HCT116 (cell line): Measurements from ENCODE around the gene PRR12. TPM values are rescaled to one million over a fixed set of nuclear protein-coding genes. Genes with fewer than 3 reads are reported as not detected.

Experiments used
- ATAC-seq: fragments of 200-7000 bp; cut with Tn5 transposase; 2 replicates; pipeline ENCODE4 v1.9.1; 2020; ENCODE audit warnings: mild to moderate bottlenecking, moderate library complexity
- BruUV-seq: library from RNA; stranded (reverse); fragments of 400-500 nt; replicated peaks from 2 replicates; lab custom pipeline; 2021; lab: Mats Ljungman, UMichigan
- CTCF ChIA-PET: fragments of 300-600 bp; sonication (Branson Sonifier 250); formaldehyde crosslinking; loops from one replicate; lab custom pipeline; 2021; ENCODE audit warnings: antibody characterized with exemption; lab: Charles Lee
- POLR2A ChIA-PET: fragments of 300-600, 350-600 bp; sonication (Branson Sonifier 250); formaldehyde crosslinking; loops from one replicate; lab custom pipeline; 2021; ENCODE audit warnings: antibody characterized with exemption; lab: Charles Lee
- RAD21 ChIA-PET, 2 experiments: fragments of 300-600 bp; sonication (Branson Sonifier 250); formaldehyde crosslinking; loops; one replicate each; lab custom pipeline; 2023; ENCODE audit warnings: low total read pairs in 2 of 2; ENCODE audit not compliant: uncharacterized antibody in 2 of 2, unreplicated experiment in 2 of 2, low non-redundant PET in 1 of 2; lab: Charles Lee
- DNase-seq: peaks from one replicate; pipeline ENCODE4 v3.0.0-alpha.2; 2010; ENCODE audit warnings: low read depth, low spot score
- H2AFZ ChIP-seq: fragments of 200-600 bp; shearing (Covaris generic), sonication (generic); 2 replicates; pipeline ENCODE4 v1.6.1; 2017; ENCODE audit warnings: low read depth, mixed run types, mixed read lengths, antibody characterized with exemption, low read length; ENCODE audit not compliant: poor library complexity, severe bottlenecking
- H3K27ac ChIP-seq: 2 replicates; pipeline ENCODE4 v1.5.1; 2012; ENCODE audit warnings: low read depth, low read length
- H3K27me3 ChIP-seq: fragments of 200-600 bp; sonication (generic); 2 replicates; pipeline ENCODE4 v1.6.1; 2016; ENCODE audit warnings: mixed run types, low read length, mixed read lengths; ENCODE audit not compliant: insufficient read depth
- H3K36me3 ChIP-seq, 2 experiments: fragments of 200-500 bp in 1 of 2; fragments of 200-600 bp in 1 of 2; sonication (Bioruptor generic) in 1 of 2; sonication (generic) in 1 of 2; 2 replicates each; pipeline versions ENCODE4 v1.5.1 to v1.6.1; 2014 to 2016; ENCODE audit warnings: low read length in 2 of 2, inconsistent platforms in 1 of 2, mixed read lengths in 1 of 2, mixed run types in 1 of 2; ENCODE audit not compliant: insufficient read depth in 2 of 2, control insufficient read depth in 1 of 2
- H3K4me1 ChIP-seq, 2 experiments: fragments of 200-600 bp in 1 of 2; sonication (generic) in 1 of 2; 2 replicates each; pipeline versions ENCODE4 v1.5.1 to v1.6.1; 2012 to 2017; ENCODE audit warnings: low read length in 2 of 2, inconsistent platforms in 1 of 2, mild to moderate bottlenecking in 1 of 2, mixed read lengths in 1 of 2, mixed run types in 1 of 2, moderate library complexity in 1 of 2; ENCODE audit not compliant: insufficient read depth in 2 of 2, control insufficient read depth in 1 of 2
- H3K4me2 ChIP-seq: fragments of 200-600 bp; sonication (generic); 2 replicates; pipeline ENCODE4 v1.6.1; 2017; ENCODE audit warnings: mixed run types, low read length, mixed read lengths
- H3K4me3 ChIP-seq, 2 experiments: fragments of 200-600 bp in 1 of 2; sonication (generic) in 1 of 2; replicated peaks in 1 of 2; 2 replicates each; pipeline ENCODE4 v1.5.1; 2011 to 2016; ENCODE audit warnings: low read length in 2 of 2, control low read depth in 1 of 2, low read depth in 1 of 2, mild to moderate bottlenecking in 1 of 2, mixed read lengths in 1 of 2, mixed run types in 1 of 2
- H3K79me2 ChIP-seq: fragments of 200-600 bp; sonication (generic); 2 replicates; pipeline ENCODE4 v1.6.1; 2017; ENCODE audit warnings: mild to moderate bottlenecking, mixed run types, low read length, moderate library complexity, mixed read lengths; ENCODE audit not compliant: insufficient read depth
- H3K9ac ChIP-seq: fragments of 200-600 bp; sonication (generic); 2 replicates; pipeline ENCODE4 v1.6.1; 2016; ENCODE audit warnings: low read length, mixed read lengths
- H3K9me2 ChIP-seq: fragments of 200-600 bp; sonication (generic), shearing (Covaris generic); 2 replicates; pipeline ENCODE4 v1.6.1; 2017; ENCODE audit warnings: mixed run types, mild to moderate bottlenecking, moderate library complexity; ENCODE audit not compliant: insufficient read depth
- H3K9me3 ChIP-seq, 2 experiments: fragments of 200-500 bp in 1 of 2; fragments of 200-600 bp in 1 of 2; sonication (Bioruptor generic) in 1 of 2; sonication (generic) in 1 of 2; 2 replicates each; pipeline ENCODE4 v1.6.1; 2014 to 2017; ENCODE audit warnings: low read length in 2 of 2, mixed read lengths in 2 of 2, inconsistent platforms in 1 of 2, low read depth in 1 of 2, mild to moderate bottlenecking in 1 of 2, mixed run types in 1 of 2, moderate library complexity in 1 of 2; ENCODE audit not compliant: control insufficient read depth in 1 of 2, insufficient read depth in 1 of 2
- H4K20me1 ChIP-seq: fragments of 200-600 bp; sonication (generic), shearing (Covaris generic); 2 replicates; pipeline ENCODE4 v1.6.1; 2017; ENCODE audit warnings: mixed run types, mild to moderate bottlenecking, moderate library complexity; ENCODE audit not compliant: insufficient read depth
- CBX3 ChIP-seq: IDR thresholded peaks from 2 replicates; pipeline ENCODE4 v1.6.1; 2012; ENCODE audit warnings: low read depth
- CEBPB ChIP-seq: IDR thresholded peaks from 2 replicates; pipeline ENCODE4 v1.6.1; 2012; ENCODE audit warnings: low read depth
- EGR1 ChIP-seq: IDR thresholded peaks from 2 replicates; pipeline ENCODE4 v1.6.1; 2012; ENCODE audit warnings: low read depth
- EZH2 ChIP-seq: fragments of 200-600 bp; sonication (generic); IDR thresholded peaks from 2 replicates; pipeline ENCODE4 v1.6.1; 2017; ENCODE audit warnings: antibody characterized with exemption, mixed run types
- EZH2phosphoT487 ChIP-seq: fragments of 200-600 bp; IDR thresholded peaks from 2 replicates; pipeline ENCODE4 v1.6.1; 2018; ENCODE audit warnings: antibody characterized with exemption, borderline replicate concordance
- FOSL1 ChIP-seq: IDR thresholded peaks from 2 replicates; pipeline ENCODE4 v1.6.1; 2012; ENCODE audit warnings: low read depth
- JUND ChIP-seq: IDR thresholded peaks from 2 replicates; pipeline ENCODE4 v1.6.1; 2012
- POLR2A ChIP-seq: IDR thresholded peaks from 2 replicates; pipeline ENCODE4 v1.7.0; 2011; ENCODE audit warnings: borderline replicate concordance; ENCODE audit not compliant: insufficient read depth, insufficient read length; ENCODE audit errors: extremely low read depth
- POLR2AphosphoS5 ChIP-seq: IDR thresholded peaks from 2 replicates; pipeline ENCODE4 v1.6.1; 2011; ENCODE audit warnings: mild to moderate bottlenecking, low read depth, low read length, moderate library complexity
- RAD21 ChIP-seq: IDR thresholded peaks from 2 replicates; pipeline ENCODE4 v1.6.1; 2012; ENCODE audit warnings: low read depth, mild to moderate bottlenecking
- SP1 ChIP-seq: IDR thresholded peaks from 2 replicates; pipeline ENCODE4 v1.6.1; 2012; ENCODE audit warnings: low read depth
- SRF ChIP-seq: IDR thresholded peaks from 2 replicates; pipeline ENCODE4 v1.6.1; 2012; ENCODE audit warnings: low read depth
- YY1 ChIP-seq: IDR thresholded peaks from 2 replicates; pipeline ENCODE4 v1.6.1; 2011; ENCODE audit warnings: low read length, low read depth, moderate library complexity, mild to moderate bottlenecking; ENCODE audit not compliant: insufficient replicate concordance; ENCODE audit errors: extremely low read depth
- ZNF274 ChIP-seq: fragments of 200-500 bp; sonication (Bioruptor generic); IDR thresholded peaks from 2 replicates; pipeline ENCODE4 v1.6.1; 2014; ENCODE audit warnings: mild to moderate bottlenecking, low read depth, low read length, inconsistent platforms
- intact Hi-C: fragments of 100-400 bp; cut with micrococcal nuclease; formaldehyde crosslinking; loops from 2 replicates; pipeline ENCODE4 v1.10.0; 2022
- total RNA-seq: library from RNA; stranded (reverse); gene quantifications from one replicate; pipeline ENCODE4 v1.2.1, GENCODE V29; 2021; ENCODE audit not compliant: unreplicated experiment
- TF ChIP-seq, protein P1 (sequence below): IDR thresholded peaks from 2 replicates; pipeline ENCODE4 v1.6.1; 2011; ENCODE audit warnings: mild to moderate bottlenecking, low read length, moderate library complexity; ENCODE audit not compliant: insufficient replicate concordance; ENCODE audit errors: extremely low read depth
- TF ChIP-seq, protein P2 (sequence below): IDR thresholded peaks from 2 replicates; pipeline ENCODE4 v1.6.1; 2012
- TF ChIP-seq, protein P3 (sequence below): IDR thresholded peaks from 2 replicates; pipeline ENCODE4 v1.6.1; 2012
- TF ChIP-seq, protein P4 (sequence below), 3 experiments: fragments of 200-600 bp in 1 of 3; sonication (generic) in 1 of 3; IDR thresholded peaks in 2 of 3; conservative IDR thresholded peaks in 1 of 3; 2 replicates each; pipeline ENCODE4 v1.5.1; 2012 to 2017; ENCODE audit warnings: low read depth in 2 of 3, low read length in 2 of 3, antibody characterized with exemption in 1 of 3, borderline replicate concordance in 1 of 3, control low read depth in 1 of 3, mild to moderate bottlenecking in 1 of 3, mixed read lengths in 1 of 3, mixed run types in 1 of 3, moderate library complexity in 1 of 3; ENCODE audit not compliant: insufficient read depth in 1 of 3

PRR12 gene
- total RNA-seq, 1 experiment from 2014 or later = 26.9 TPM

DNA sequence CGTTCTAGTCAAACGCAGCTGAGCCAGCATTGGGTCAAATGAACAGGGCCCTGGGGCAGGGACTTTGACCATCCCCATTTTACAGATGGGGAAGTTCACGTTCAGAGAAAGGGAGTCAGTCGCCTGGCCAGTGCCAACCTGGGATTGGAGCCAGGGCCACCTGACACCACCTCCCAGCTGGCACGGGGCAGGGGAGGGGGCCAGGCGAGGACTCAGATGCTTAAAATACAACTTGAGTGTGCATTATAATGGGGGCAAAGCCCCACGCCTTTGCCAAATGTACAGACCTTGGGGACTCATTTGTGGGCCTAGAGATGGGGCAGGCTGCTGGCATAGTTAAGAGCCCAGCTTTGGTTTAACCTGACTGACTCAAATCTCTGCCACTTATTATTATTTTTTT, 14.6 kb downstream of the PRR12 start:
- no peak for TF ChIP-seq SRF
- TF ChIP-seq POLR2AphosphoS5 = no peak
- TF ChIP-seq SP1 = no peak
- TF ChIP-seq CBX3 = no peak
- Histone ChIP-seq H4K20me1 (no peaks in the 10 kb centered on the region), H3K4me1 (no peaks in the 10 kb centered on the region), H3K27me3 (no peaks in the 10 kb centered on the region), H3K36me3 (peaks cover 25 to 31% of the 10 kb centered on the region in 2 experiments; a peak in 3 of 4 replicates), H3K9ac (no peak overlapping the region), H2AFZ (no peak overlapping the region), H3K9me2 (no peaks in the 10 kb centered on the region), H3K4me2 (no peak overlapping the region), H3K9me3 (no peaks in the 10 kb centered on the region), H3K27ac (no peak overlapping the region), H3K79me2 (peaks cover 65% of the 10 kb centered on the region), H3K4me3 (no peak overlapping the region)
- ChIA-PET POLR2A (no interaction called here), CTCF (no interaction called here), RAD21 (no interaction called here)
- ATAC-seq (no peak), DNase-seq (no peak)
- intact Hi-C loops = no loop called here
- no TSS peak for BruUV-seq

DNA sequence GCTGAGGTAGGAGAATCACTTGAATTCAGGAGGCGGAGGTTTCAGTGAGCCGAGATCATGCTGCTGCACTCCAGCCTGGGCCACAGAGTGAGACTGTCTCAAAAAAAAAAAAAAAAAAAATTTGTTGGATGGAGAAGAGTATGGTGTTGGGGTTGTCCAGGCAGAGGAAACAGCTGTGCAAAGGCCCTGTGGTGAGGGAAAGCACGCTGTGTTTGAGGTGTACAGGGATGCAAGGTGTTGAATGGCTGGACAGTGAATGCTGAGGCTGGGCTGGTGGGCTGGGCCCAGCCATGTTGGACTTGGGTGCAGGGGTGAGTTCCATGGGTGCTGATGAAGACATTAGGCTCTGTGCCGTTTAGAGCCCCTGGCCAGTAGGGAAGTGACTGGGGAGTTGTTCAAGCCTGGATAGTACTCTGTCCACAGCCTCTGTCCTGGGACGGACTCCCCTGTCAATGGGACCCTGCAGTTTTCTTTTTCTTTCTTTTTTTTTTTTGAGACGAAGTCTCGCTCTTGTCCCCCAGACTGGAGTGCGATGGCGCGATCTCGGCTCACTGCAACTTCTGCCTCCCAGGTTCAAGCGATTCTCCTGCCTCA, 18.6 kb downstream of the PRR12 start:
- ATAC-seq (no peak), DNase-seq (no peak)
- CTCF ChIA-PET = interaction anchor here (1.3 kb wide), 1 partner anchor 39 kb away, joined by 3 read pairs; no protein-coding TSS in a partner anchor
- Histone ChIP-seq H3K4me3 (no peak overlapping the region), H3K9me2 (no peaks in the 10 kb centered on the region), H3K9ac (no peak overlapping the region), H4K20me1 (peaks cover 7% of the 10 kb centered on the region; the same call in 1 of the 2 replicates), H2AFZ (no peak overlapping the region), H3K27me3 (no peaks in the 10 kb centered on the region), H3K79me2 (peaks cover 75% of the 10 kb centered on the region), H3K36me3 (peaks cover 13 to 16% of the 10 kb centered on the region in 2 experiments; a peak in 3 of 4 replicates), H3K4me2 (no peak overlapping the region), H3K9me3 (no peaks in the 10 kb centered on the region), H3K4me1 (peaks cover 26 to 31% of the 10 kb centered on the region in 2 experiments), H3K27ac (no peak overlapping the region)
- BruUV-seq = no TSS peak
- intact Hi-C loops = no loop called here
- RAD21 ChIA-PET = no interaction called here
- POLR2A ChIA-PET = no interaction called here
- TF ChIP-seq, protein P1, sequence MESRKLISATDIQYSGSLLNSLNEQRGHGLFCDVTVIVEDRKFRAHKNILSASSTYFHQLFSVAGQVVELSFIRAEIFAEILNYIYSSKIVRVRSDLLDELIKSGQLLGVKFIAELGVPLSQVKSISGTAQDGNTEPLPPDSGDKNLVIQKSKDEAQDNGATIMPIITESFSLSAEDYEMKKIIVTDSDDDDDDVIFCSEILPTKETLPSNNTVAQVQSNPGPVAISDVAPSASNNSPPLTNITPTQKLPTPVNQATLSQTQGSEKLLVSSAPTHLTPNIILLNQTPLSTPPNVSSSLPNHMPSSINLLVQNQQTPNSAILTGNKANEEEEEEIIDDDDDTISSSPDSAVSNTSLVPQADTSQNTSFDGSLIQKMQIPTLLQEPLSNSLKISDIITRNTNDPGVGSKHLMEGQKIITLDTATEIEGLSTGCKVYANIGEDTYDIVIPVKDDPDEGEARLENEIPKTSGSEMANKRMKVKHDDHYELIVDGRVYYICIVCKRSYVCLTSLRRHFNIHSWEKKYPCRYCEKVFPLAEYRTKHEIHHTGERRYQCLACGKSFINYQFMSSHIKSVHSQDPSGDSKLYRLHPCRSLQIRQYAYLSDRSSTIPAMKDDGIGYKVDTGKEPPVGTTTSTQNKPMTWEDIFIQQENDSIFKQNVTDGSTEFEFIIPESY = no peak
- TF ChIP-seq, protein P2, sequence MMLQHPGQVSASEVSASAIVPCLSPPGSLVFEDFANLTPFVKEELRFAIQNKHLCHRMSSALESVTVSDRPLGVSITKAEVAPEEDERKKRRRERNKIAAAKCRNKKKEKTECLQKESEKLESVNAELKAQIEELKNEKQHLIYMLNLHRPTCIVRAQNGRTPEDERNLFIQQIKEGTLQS = no peak
- TF ChIP-seq EZH2phosphoT487 (no peak), EZH2 (no peak), POLR2A (no peak), ZNF274 (no peak), EGR1 (no peak), JUND (no peak), SP1 (no peak), YY1 (no peak), CEBPB (no peak), FOSL1 (no peak), RAD21 (no peak)
- TF ChIP-seq, protein P3, sequence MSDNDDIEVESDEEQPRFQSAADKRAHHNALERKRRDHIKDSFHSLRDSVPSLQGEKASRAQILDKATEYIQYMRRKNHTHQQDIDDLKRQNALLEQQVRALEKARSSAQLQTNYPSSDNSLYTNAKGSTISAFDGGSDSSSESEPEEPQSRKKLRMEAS = no peak
- TF ChIP-seq, protein P4, sequence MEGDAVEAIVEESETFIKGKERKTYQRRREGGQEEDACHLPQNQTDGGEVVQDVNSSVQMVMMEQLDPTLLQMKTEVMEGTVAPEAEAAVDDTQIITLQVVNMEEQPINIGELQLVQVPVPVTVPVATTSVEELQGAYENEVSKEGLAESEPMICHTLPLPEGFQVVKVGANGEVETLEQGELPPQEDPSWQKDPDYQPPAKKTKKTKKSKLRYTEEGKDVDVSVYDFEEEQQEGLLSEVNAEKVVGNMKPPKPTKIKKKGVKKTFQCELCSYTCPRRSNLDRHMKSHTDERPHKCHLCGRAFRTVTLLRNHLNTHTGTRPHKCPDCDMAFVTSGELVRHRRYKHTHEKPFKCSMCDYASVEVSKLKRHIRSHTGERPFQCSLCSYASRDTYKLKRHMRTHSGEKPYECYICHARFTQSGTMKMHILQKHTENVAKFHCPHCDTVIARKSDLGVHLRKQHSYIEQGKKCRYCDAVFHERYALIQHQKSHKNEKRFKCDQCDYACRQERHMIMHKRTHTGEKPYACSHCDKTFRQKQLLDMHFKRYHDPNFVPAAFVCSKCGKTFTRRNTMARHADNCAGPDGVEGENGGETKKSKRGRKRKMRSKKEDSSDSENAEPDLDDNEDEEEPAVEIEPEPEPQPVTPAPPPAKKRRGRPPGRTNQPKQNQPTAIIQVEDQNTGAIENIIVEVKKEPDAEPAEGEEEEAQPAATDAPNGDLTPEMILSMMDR (IDR thresholded peaks at IDR 0.05 in 2 of 3, conservative IDR thresholded peaks at IDR 0.05 in 1 of 3; ENCODE audit: borderline replicate concordance in 1 of 3, insufficient read depth in 1 of 3, low read depth in 2 of 3, low read length in 2 of 3) = no peak
